ENCODE measurements around the gene MRPL33.

Gene MRPL33

DNA sequence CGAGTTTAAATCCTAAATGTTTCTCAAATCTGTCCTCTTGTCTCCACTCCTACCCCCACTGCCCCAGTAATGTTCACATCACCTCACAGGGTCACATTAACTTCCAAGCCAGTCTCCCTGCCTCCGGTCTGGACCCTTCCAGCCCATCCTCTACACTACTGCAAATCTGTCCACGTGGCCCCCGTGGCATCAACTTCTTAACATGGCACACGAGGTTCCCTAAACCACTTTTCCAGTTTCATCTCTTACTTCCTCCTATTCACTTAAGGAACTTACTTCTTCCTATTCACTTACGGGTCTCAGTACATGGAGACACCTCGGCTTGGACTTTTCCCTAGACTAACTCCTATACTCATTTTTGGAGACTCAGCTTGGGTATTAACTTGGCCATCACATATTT, 27.0 kb downstream of the MRPL33 start:
- H3K9me3 ChIP-seq (ENCODE audit: control insufficient read depth in 2 of 2, low read length in 2 of 2): no peaks in the 10 kb centered on the region
- H3K36me3 ChIP-seq (ENCODE audit: control insufficient read depth in 2 of 2, insufficient read depth in 2 of 2, low read length in 2 of 2): no peaks in the 10 kb centered on the region
- no peaks in the 10 kb centered on the region for H3K27me3 ChIP-seq (ENCODE audit: control insufficient read depth in 1 of 2, insufficient read depth in 2 of 2, low read length in 2 of 2)
- H3K4me3 ChIP-seq (ENCODE audit: low read length in 2 of 2): no peak overlapping the region
- H3K4me1 ChIP-seq (ENCODE audit: control insufficient read depth, insufficient read depth, low read length): peaks cover 58% of the 10 kb centered on the region
- peak overlapping the region; percentile 79 for H3K27ac ChIP-seq (ENCODE audit: low read length)
- no peak overlapping the region for H3K9ac ChIP-seq (ENCODE audit: low read length in 2 of 2)

DNA sequence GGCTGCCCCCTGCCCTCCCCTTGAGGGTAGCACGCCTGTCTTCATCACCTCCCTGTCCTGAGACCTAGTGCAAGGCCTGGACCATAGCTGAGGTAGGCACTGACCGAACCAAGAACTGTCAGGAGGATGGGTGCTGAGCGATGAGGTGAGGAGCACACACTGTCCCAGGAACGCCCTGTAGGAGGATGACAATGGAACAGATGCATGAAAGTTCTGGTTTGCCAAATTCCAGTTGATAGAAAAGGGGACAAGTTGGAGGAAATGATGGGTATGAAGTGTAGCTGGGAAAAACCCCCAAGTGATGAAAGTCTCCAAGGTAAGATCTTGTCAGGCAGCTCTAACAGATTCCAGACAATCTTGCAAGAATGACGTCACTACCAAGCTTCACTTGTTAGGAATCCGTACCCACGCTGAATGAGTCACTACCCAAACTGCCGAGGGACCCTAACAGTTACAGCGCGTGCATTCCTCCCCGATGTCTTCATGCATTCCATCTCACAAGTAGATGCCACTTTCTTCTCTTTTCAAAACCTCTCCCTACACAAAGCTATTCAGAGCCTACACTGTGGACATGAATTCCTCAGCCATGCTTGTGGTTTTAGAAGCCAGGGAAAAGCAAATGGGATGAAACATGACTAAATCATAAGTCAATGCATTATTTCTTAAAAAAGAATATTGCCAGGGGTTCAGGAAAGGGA, 27.6 kb downstream of the MRPL33 start:
- Histone ChIP-seq H3K27me3 (ENCODE audit: control insufficient read depth in 1 of 2, insufficient read depth in 2 of 2, low read length in 2 of 2) (no peaks in the 10 kb centered on the region), H3K36me3 (ENCODE audit: control insufficient read depth in 2 of 2, insufficient read depth in 2 of 2, low read length in 2 of 2) (no peaks in the 10 kb centered on the region), H3K9me3 (ENCODE audit: control insufficient read depth in 2 of 2, low read length in 2 of 2) (no peaks in the 10 kb centered on the region), H3K4me3 (ENCODE audit: low read length in 2 of 2) (peak overlapping the region; percentile 35 to 47), H3K27ac (ENCODE audit: low read length) (peak overlapping the region; percentile 79), H3K9ac (ENCODE audit: low read length in 2 of 2) (peak overlapping the region; percentile 42 to 64), H3K4me1 (ENCODE audit: control insufficient read depth, insufficient read depth, low read length) (peaks cover 58% of the 10 kb centered on the region)

DNA sequence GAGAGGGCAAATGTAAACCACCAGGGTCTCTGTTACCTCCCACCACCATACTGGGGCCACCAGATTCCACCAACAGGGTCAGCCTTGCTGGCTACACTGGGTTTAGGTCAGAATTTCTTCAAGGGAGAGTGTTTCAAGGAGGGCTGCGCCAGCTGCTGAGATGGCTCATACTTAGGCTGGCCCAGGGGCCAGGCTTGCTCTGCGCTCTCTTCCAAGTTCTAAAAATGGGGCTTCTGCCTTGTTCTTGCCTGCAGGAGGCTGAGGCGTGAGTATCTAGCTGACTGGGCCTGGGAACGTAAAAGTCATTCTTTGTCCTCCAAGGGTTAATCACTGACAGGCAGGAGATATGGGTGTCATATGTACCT, 28.1 kb downstream of the MRPL33 start:
- Histone ChIP-seq H3K27me3 (ENCODE audit: control insufficient read depth in 1 of 2, insufficient read depth in 2 of 2, low read length in 2 of 2) (no peaks in the 10 kb centered on the region), H3K9ac (ENCODE audit: low read length in 2 of 2) (peak overlapping the region; percentile 42 to 64), H3K36me3 (ENCODE audit: control insufficient read depth in 2 of 2, insufficient read depth in 2 of 2, low read length in 2 of 2) (no peaks in the 10 kb centered on the region), H3K27ac (ENCODE audit: low read length) (peak overlapping the region; percentile 79), H3K9me3 (ENCODE audit: control insufficient read depth in 2 of 2, low read length in 2 of 2) (no peaks in the 10 kb centered on the region), H3K4me1 (ENCODE audit: control insufficient read depth, insufficient read depth, low read length) (peaks cover 58% of the 10 kb centered on the region), H3K4me3 (ENCODE audit: low read length in 2 of 2) (peak overlapping the region; percentile 35 to 47)

DNA sequence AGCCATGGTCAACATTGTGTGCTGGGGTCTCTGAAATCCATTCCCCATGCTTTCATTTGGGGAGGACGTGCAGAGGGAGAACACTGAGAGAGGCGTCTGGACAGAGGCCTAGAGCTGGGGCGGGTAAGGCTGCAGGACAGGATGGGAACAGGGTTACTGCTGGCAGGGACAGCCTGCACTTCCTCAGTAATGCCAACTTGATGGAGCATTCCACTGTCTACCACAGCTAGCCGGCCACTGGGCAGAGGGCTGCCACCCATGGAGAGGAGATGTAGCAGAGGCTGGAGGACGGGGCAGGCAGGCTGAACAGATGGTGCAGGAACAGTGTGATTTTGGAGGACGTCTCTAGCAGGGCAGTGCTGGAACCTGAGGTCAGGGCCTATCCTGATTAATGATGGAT, 29.3 kb downstream of the MRPL33 start:
- Histone ChIP-seq H3K27ac (ENCODE audit: low read length) (no peak overlapping the region), H3K27me3 (ENCODE audit: control insufficient read depth in 1 of 2, insufficient read depth in 2 of 2, low read length in 2 of 2) (no peaks in the 10 kb centered on the region), H3K36me3 (ENCODE audit: control insufficient read depth in 2 of 2, insufficient read depth in 2 of 2, low read length in 2 of 2) (no peaks in the 10 kb centered on the region), H3K4me3 (ENCODE audit: low read length in 2 of 2) (no peak overlapping the region), H3K9ac (ENCODE audit: low read length in 2 of 2) (no peak overlapping the region), H3K4me1 (ENCODE audit: control insufficient read depth, insufficient read depth, low read length) (peaks cover 49% of the 10 kb centered on the region), H3K9me3 (ENCODE audit: control insufficient read depth in 2 of 2, low read length in 2 of 2) (no peaks in the 10 kb centered on the region)

DNA sequence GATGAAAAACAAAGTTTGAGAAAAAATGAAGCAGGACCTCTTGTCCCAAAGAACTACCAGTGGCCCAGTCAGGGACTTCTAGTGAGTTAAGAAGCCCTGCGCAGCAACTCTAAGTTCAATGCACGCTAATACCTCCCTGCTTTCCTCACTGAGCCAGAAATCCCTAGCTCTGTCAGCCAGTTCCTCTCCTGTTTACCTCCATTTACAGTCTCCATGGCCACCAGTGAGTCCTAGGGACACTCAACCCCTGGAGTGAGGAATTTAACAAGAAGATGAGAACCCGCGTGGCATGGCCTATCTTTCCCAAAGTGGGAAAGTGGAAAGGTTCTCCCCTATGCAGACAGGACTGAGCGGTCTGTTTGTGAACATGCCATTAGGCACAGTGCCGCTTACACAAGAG, 31.0 kb downstream of the MRPL33 start:
- H3K4me1 ChIP-seq (ENCODE audit: control insufficient read depth, insufficient read depth, low read length): peaks cover 34% of the 10 kb centered on the region
- no peaks in the 10 kb centered on the region for H3K27me3 ChIP-seq (ENCODE audit: control insufficient read depth in 1 of 2, insufficient read depth in 2 of 2, low read length in 2 of 2)
- H3K36me3 ChIP-seq (ENCODE audit: control insufficient read depth in 2 of 2, insufficient read depth in 2 of 2, low read length in 2 of 2): no peaks in the 10 kb centered on the region
- H3K4me3 ChIP-seq (ENCODE audit: low read length in 2 of 2): no peak overlapping the region
- no peak overlapping the region for H3K9ac ChIP-seq (ENCODE audit: low read length in 2 of 2)
- H3K27ac ChIP-seq (ENCODE audit: low read length): no peak overlapping the region
- H3K9me3 ChIP-seq (ENCODE audit: control insufficient read depth in 2 of 2, low read length in 2 of 2): no peaks in the 10 kb centered on the region

DNA sequence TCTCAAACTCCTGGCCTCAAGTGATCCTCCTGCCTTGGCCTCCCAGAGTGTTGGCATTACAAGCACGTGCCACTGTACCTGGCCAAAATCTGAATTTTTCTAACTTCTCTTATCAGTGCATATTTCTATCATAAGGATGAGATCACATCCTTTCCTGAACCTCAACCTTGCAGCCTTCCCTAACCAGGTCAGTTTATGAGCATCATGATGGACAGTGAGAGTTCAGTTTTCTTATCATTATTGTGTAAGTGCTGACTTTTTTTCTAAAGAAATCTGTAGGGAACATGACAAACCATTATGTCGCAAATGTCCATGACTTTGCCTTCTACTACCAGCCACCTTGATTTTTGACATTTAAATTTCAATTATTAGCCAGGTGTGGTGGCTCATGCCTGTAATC, 31.5 kb downstream of the MRPL33 start:
- Histone ChIP-seq H3K4me3 (ENCODE audit: low read length in 2 of 2) (no peak overlapping the region), H3K4me1 (ENCODE audit: control insufficient read depth, insufficient read depth, low read length) (peaks cover 29% of the 10 kb centered on the region), H3K27ac (ENCODE audit: low read length) (no peak overlapping the region), H3K36me3 (ENCODE audit: control insufficient read depth in 2 of 2, insufficient read depth in 2 of 2, low read length in 2 of 2) (no peaks in the 10 kb centered on the region), H3K9ac (ENCODE audit: low read length in 2 of 2) (no peak overlapping the region), H3K9me3 (ENCODE audit: control insufficient read depth in 2 of 2, low read length in 2 of 2) (no peaks in the 10 kb centered on the region), H3K27me3 (ENCODE audit: control insufficient read depth in 1 of 2, insufficient read depth in 2 of 2, low read length in 2 of 2) (no peaks in the 10 kb centered on the region)

DNA sequence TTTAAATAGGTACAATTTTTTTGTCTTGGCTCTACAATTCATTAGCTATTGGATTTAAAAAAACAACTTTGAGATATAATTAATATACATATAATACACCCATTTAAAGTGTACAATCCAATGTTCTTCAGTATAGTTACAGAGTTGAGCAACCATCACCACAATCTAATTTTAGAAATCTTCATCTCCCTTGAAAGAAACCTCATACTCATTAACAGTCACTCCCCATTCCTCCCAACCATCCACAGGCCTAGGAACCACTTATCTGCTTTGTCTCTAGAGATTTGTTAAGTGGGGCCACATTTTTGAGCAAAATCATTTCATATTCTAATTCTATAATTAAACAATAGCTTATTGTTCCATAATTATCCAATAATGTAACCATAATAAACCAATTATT, 32.6 kb downstream of the MRPL33 start:
- Histone ChIP-seq H3K36me3 (ENCODE audit: control insufficient read depth in 2 of 2, insufficient read depth in 2 of 2, low read length in 2 of 2) (no peaks in the 10 kb centered on the region), H3K4me1 (ENCODE audit: control insufficient read depth, insufficient read depth, low read length) (peaks cover 21% of the 10 kb centered on the region), H3K27ac (ENCODE audit: low read length) (no peak overlapping the region), H3K9ac (ENCODE audit: low read length in 2 of 2) (no peak overlapping the region), H3K9me3 (ENCODE audit: control insufficient read depth in 2 of 2, low read length in 2 of 2) (no peaks in the 10 kb centered on the region), H3K4me3 (ENCODE audit: low read length in 2 of 2) (no peak overlapping the region), H3K27me3 (ENCODE audit: control insufficient read depth in 1 of 2, insufficient read depth in 2 of 2, low read length in 2 of 2) (no peaks in the 10 kb centered on the region)

DNA sequence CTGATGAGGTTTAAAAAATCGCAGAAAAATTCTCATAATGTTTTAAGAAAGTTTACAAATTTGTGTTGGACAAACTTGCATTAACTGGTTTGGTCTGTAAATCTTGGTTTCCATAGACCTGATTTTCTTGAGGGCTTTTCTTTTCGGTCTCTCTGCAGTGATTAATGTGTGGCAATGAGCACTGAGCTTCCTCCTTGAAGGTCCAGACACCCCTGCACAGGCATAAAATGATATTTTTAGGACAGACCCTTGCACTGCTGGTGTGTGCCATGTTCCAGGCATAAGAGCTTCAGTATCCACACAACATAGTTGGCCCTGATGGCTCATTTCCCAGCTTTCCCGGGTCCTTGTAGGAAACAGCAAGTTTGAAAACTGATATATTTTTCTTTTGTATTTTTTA, 33.7 kb downstream of the MRPL33 start:
- Histone ChIP-seq H3K27me3 (ENCODE audit: control insufficient read depth in 1 of 2, insufficient read depth in 2 of 2, low read length in 2 of 2) (no peaks in the 10 kb centered on the region), H3K4me3 (ENCODE audit: low read length in 2 of 2) (no peak overlapping the region), H3K36me3 (ENCODE audit: control insufficient read depth in 2 of 2, insufficient read depth in 2 of 2, low read length in 2 of 2) (no peaks in the 10 kb centered on the region), H3K4me1 (ENCODE audit: control insufficient read depth, insufficient read depth, low read length) (peaks cover 10% of the 10 kb centered on the region), H3K9ac (ENCODE audit: low read length in 2 of 2) (no peak overlapping the region), H3K27ac (ENCODE audit: low read length) (no peak overlapping the region), H3K9me3 (ENCODE audit: control insufficient read depth in 2 of 2, low read length in 2 of 2) (no peaks in the 10 kb centered on the region)

DNA sequence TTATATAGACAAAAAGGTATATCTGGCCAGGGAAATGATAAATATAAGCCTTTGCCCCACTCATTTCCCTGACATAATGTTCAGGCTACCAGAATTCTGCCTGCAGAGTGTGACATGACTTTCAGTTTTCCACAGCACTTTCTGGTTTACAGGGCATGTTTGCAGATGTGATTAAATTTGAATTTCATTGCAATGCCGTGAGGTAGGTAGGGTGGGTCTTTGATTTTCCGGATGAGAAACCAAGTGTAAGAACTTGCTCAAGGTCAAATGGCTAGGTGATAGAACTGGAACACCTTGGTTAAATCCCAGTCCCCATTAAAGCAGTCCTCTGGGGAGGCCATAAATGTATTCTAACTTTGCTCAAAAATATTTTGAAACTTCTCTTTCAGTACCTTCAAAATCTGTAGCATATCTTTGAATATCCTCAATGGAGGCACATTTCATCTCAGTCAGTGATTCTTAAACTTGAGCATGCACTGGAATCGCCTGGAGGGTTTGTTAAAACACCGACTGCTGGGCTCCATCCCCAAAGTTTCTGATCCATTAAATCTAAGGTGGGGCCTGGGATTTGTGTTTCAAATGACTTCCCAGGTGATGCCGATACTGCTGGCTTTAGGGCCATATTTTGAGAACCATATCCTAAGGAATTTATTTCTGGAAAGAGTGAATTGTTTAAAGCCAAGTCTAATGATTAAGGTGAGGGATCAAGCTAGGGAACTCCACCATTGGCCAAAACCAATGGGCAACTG, 35.0 kb downstream of the MRPL33 start:
- Histone ChIP-seq H3K36me3 (ENCODE audit: control insufficient read depth in 2 of 2, insufficient read depth in 2 of 2, low read length in 2 of 2) (no peaks in the 10 kb centered on the region), H3K27ac (ENCODE audit: low read length) (no peak overlapping the region), H3K4me1 (ENCODE audit: control insufficient read depth, insufficient read depth, low read length) (no peaks in the 10 kb centered on the region), H3K4me3 (ENCODE audit: low read length in 2 of 2) (no peak overlapping the region), H3K9me3 (ENCODE audit: control insufficient read depth in 2 of 2, low read length in 2 of 2) (no peaks in the 10 kb centered on the region), H3K9ac (ENCODE audit: low read length in 2 of 2) (no peak overlapping the region), H3K27me3 (ENCODE audit: control insufficient read depth in 1 of 2, insufficient read depth in 2 of 2, low read length in 2 of 2) (no peaks in the 10 kb centered on the region)

DNA sequence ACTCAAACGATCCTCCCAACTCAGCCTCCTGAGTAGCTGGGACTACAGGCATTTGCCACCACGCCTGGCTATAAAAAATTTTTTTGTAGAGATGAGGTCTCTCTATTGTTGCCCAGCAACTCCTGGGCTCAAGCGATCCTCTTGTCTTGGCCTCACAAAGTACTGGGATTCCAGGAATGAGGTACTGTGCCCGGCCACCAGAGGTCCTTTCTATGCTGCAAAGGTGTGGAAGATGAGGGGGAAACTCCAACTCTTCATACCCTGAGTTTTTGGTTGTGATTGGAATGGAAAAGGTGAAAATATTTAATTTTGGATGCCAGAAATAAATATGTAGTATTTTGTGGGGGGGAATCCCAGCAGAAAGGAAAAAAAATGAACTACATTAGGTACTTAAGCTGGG, 36.0 kb downstream of the MRPL33 start:
- H3K9me3 ChIP-seq (ENCODE audit: control insufficient read depth in 2 of 2, low read length in 2 of 2): no peaks in the 10 kb centered on the region
- no peak overlapping the region for H3K4me3 ChIP-seq (ENCODE audit: low read length in 2 of 2)
- no peaks in the 10 kb centered on the region for H3K27me3 ChIP-seq (ENCODE audit: control insufficient read depth in 1 of 2, insufficient read depth in 2 of 2, low read length in 2 of 2)
- no peaks in the 10 kb centered on the region for H3K4me1 ChIP-seq (ENCODE audit: control insufficient read depth, insufficient read depth, low read length)
- no peaks in the 10 kb centered on the region for H3K36me3 ChIP-seq (ENCODE audit: control insufficient read depth in 2 of 2, insufficient read depth in 2 of 2, low read length in 2 of 2)
- H3K27ac ChIP-seq (ENCODE audit: low read length): no peak overlapping the region
- no peak overlapping the region for H3K9ac ChIP-seq (ENCODE audit: low read length in 2 of 2)

DNA sequence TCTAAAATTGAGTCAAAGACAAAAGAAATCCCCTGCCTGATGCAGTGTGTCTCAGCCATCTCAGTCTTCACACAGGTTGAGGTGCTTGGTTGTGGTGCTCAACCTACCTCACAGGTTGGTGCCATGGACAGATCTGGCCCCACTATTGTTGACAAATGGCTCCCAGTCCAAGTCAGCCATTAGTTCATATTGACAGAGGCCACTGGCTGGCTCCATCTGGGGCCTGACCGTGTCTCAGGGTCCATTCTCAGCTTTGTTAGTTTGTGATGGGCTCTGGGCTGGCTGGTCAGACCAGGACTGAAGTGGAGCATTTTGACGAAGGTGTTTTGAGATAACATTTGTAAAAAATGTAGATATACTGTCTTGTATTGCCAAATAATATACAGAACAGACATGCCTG, 36.9 kb downstream of the MRPL33 start:
- H3K27me3 ChIP-seq (ENCODE audit: control insufficient read depth in 1 of 2, insufficient read depth in 2 of 2, low read length in 2 of 2): no peaks in the 10 kb centered on the region
- H3K9me3 ChIP-seq (ENCODE audit: control insufficient read depth in 2 of 2, low read length in 2 of 2): no peaks in the 10 kb centered on the region
- H3K27ac ChIP-seq (ENCODE audit: low read length): no peak overlapping the region
- no peaks in the 10 kb centered on the region for H3K4me1 ChIP-seq (ENCODE audit: control insufficient read depth, insufficient read depth, low read length)
- H3K9ac ChIP-seq (ENCODE audit: low read length in 2 of 2): no peak overlapping the region
- no peak overlapping the region for H3K4me3 ChIP-seq (ENCODE audit: low read length in 2 of 2)
- no peaks in the 10 kb centered on the region for H3K36me3 ChIP-seq (ENCODE audit: control insufficient read depth in 2 of 2, insufficient read depth in 2 of 2, low read length in 2 of 2)
